GM19397 (cell line): ENCODE results near the gene CIB4.

Source experiments
- ATAC-seq: cut with Tn5 transposase; IDR thresholded peaks from one replicate; pipeline ENCODE4 v1.9.1; 2021; ENCODE audit warnings: mild to moderate bottlenecking, moderate library complexity; ENCODE audit not compliant: unreplicated experiment

CIB4 gene

DNA sequence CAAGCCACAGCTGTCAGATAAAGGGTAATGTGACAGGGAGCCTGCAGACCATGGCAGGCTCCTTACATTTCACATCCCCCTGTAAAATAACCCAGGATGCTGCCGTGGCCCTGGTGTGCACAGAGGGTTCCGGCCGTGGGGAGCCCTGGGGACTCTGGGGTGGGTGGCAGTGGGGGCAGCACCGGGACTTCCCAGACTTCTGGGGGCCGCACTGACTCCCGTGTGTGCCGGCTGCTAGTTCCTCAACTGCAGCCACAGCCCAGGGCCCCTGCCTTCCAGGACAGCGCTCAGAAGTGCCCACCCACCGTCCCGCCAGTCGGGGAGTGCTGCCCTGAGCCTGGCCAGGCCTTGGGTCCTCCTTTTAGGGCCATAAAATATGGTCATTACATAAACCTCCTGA is 56.5 kb downstream of the CIB4 start:
- no peak for ATAC-seq

GRCh38 chr2:26584191-26584590 is 57.0 kb downstream of the CIB4 start:
- ATAC-seq = no peak

GRCh38 chr2:26583381-26583911 is 57.7 kb downstream of the CIB4 start:
- ATAC-seq = no peak

- no peak for ATAC-seq
Observed at GRCh38 chr2:26582890-26583289, 58.3 kb downstream of the CIB4 start.

DNA sequence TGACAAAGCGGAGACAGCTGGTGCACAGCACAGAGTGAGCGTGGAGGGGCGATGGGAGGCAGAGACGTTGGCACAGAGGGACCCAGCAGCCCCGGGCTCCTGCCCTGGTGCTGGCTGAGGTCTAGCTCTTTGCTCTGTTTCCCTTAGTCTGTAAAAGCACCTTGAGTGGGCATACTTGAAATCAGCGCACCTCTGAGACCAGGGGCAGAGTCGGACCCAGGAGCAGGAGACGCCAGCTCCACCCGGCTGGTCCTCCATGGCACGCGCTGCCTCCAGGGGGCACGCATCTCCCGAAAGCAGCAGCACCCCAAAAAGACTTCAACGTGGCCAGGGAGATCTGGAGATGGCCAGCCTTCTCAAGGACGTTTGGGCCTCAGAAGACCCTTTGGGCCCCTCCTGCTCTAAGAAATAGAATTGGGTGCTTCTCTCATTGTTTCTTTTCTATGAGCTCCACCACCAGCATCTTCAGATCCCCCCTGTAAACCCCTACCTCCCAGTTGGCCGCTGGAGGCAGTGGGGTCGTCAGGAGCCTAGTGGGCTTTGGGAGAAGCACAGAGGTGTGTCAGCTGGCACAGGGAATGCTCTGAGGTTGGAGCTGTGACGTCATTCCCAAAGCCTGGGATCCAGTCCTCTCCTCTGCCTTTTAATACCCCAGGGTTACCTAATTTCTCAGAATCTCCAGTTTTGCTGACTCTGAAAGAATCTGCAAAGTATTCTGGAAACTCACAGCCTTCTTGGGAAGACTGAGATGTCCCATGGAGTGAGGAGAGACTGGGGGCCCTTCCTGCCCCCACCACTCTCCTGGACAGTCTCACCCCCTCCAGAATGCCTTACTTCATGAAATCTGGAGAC is 58.9 kb downstream of the CIB4 start:
- ATAC-seq = no peak

DNA sequence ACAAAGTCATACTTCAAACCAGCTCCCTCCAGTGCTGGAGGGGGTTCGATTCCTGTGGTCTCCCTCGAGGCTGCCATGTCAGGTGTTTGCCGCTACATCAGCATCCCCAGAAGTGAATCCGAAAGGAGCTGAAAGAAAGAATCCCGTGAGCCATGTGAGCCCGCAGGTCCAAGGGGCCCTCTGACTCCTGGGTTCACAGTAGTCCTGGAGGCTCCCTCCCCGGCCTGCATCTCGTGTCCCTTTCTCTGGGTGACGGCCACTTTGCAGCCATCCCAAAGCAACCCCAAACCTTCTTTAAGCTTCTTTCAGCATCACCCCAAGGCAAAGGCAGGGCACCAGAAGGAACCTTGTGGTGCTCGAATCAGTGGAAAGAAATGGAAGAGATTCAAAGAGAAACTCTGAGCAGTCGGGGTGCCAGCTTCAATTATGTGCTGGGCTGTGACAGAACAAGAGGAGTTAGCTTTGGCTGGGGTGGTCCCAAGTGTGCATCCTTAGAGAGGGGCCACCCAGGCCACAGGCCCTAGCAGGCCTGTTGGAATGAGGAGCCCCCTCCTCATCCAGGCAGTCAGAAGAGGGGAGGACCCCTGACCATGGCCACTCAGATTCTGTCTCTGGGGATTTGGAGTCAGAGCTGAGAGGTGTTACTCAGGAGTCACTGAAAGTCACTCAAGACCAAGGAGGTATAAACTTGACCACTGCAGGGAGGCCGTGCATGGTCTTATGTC is 59.7 kb downstream of the CIB4 start:
- no peak for ATAC-seq

GRCh38 chr2:26580751-26581150 is 60.4 kb downstream of the CIB4 start:
- ATAC-seq = no peak

GRCh38 chr2:26580151-26580550 is 61.0 kb downstream of the CIB4 start:
- no peak for ATAC-seq

DNA sequence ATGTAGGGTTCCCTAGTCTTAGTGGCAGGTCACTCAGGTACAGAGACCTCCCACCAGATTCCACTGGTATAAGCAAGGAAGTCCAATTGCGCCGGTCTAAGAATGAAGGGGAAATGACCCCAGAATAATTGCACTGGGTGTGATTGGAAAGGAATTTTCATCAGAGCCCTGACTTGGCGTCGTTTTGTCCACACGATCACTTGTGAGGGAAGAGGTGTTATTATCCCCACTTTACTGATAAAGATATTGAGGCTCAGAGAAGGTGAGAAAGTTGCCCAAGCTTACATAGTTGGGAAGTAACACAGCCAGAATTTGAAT is 61.5 kb downstream of the CIB4 start:
- no peak for ATAC-seq

DNA sequence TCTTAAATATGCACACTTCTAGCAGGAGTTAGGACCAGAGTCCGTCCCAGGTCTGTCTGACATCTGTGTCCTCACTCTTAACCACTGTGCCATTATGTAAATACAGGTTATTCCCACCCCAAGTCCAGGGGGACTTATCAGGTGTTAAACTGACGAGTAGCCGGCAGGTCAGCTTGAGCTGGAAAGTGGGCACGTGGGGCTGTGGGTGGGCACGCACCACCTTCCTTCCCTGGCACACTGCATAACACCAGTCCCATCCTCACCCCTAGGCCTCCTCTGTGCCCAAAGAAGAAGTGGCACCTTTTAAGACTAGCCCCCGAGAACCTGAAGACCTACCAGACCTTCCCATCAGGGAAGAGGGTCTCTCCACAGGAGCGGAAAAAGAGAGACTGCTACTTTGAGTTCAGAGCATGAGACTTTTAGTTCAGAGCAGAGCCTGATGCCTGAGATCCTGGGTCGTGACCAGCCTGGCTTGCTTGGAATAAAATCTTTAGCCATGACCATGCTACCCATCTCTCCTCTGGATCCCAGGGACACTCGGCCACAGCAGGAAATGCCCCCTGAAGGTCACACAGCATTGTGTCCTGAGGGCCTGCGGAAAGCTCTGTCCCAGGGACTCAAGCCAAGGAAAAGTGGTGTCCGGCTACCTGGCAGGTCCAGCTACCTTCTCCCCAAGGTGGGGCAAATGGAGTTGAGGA is 62.0 kb downstream of the CIB4 start:
- ATAC-seq = no peak

GRCh38 chr2:26578581-26578980 is 62.6 kb downstream of the CIB4 start:
- ATAC-seq = no peak

- no peak for ATAC-seq
Observed at GRCh38 chr2:26578113-26578458, 63.1 kb downstream of the CIB4 start.

DNA sequence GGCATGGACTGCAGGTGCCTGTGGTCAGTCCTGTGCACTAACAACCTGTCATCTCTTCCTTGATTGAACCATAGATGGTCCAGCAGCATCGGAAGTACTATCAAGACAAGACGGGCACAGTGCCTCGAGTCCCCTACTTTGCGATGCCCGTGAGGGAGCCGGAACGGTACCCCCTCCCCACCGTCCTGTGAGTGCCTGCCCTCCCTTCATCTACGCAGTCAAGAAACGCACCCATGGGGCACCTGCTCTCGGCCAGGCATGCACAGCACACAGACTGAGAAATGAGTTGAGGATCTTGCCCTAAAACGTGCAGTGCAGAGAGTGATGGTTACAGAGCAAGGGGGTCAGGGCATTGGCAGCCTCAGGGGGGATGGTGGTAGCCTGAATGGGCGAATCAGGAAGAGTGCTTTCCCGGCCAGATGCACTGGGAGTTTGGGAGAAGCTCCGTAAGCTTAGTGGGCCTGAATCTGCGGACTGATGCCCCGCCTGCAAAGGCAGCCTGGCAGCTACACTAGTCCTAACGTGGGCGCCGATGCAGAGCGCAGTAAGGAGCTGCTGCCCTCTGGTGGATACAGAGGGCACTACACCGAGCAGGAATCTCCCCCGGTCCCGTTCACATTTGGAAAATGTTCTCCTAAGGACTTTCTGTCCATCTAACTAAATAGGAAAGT is 63.6 kb downstream of the CIB4 start:
- ATAC-seq = no peak

DNA sequence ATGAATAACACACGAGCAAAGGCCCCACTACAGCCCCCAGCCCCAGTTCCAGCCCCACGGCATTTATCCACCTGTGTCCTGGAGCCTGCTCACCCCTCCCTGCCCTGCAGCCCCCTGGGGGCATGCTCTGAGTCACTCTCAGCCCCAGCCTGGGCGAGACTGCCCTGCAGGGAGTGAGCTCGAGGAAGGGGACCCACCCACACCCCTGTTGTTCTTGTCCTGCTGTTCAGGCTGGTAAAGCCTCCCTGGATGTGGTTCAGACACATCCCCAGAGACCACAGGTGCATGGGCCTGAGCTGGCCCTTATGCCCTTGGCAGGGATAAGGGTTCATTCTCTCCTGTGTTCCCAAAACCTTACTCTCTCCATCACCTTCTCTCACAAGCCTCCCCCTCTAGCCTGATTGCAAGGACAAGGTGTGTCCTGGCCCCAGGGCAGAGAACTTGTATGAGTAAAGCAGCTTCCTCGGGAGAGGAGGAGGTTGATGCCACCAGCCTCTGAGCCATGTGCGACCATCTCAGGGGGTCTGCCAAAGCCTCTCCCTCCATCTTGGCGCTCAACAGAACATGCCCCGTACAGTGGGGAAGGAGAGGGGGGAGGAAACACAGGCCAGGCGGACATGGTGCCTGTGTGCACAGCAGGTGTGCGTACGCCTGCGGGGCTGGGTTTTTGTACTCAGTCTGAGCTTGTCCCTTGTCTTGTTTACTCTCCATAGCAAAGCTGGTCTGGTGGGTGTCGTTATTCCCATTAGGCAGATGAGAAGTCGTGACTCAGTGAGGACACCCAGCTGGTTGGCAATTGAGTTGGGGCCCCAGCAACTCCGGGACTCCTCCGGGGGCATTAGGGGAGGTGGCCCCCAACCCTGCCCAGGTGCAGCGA is 64.4 kb downstream of the CIB4 start:
- ATAC-seq = no peak

- no peak for ATAC-seq
Observed at GRCh38 chr2:26575836-26576564, 65.2 kb downstream of the CIB4 start.

GRCh38 chr2:26574900-26575560 is 66.1 kb downstream of the CIB4 start:
- ATAC-seq = no peak

DNA sequence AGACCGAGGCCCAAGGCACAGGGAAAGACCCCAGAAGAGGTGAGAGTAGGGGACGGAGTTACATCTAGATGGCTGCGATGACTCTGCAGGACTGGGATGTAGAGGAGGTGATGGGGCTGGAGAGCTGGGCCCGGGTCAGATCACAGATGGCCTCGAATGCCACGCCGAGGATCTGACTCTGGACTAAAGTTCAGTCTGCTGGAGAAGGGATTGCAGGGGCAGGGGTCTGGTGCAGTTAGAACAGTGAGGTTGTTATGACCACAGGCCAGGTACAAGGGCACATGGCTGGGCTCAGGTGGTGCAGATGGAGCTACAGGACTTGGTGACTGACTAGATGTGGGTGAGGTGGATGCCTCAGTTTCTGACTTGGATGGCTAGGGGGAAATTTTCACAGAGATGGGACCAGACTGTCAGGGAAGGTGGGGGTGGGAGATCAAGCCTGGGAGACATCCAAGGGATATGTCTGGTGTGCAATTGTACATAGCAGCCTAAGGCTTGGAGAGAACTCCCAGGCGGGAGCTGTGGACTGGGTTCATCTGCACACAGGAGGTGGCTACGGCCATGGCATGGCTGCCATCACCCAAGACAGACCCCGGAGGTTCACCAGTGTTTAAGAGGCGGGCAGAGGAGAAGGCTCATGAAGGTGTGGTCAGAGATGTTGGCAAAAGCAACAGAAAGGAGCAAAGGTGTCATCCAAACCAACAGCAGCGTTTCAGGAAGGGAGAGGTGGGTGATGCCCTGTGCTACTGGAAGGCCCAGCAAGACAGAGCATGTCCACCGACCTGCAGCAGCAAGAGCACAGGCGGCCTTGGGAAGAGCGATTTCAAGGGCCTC is 66.9 kb downstream of the CIB4 start:
- no peak for ATAC-seq

DNA sequence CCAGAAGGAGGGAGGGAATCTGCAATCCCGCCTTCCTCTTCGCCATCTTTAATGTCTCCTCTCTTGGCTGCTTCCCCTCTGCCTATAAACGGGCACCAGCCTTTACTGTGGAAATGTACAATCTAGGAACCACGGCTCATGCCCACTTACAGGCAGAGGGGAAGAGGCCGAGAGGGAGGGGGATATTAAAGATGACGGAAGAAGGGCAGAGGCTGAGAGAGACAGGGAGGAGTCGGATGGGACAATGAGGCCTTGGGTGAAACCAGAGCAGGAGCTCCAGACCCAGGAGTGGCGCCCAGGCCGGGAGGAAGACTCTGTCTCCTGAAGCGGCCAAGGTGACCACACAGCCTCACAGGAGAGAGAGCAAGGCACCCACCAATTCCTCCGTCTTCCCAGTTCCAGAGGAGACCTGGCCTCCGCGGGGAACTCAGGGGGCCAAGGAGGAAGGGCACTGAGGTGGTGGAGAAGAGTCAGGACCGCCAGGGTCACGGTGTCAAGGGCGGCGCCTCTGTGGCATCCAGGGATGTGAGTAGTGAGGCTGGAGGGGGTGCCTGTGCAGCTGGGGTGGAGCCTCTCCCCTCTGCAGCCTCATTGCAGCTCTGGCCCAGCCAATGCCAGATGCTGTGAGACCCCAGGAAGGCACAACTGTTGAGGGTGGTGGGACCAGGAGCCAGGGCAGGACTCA is 67.8 kb downstream of the CIB4 start:
- ATAC-seq = no peak
